ENCODE results near the gene RBM7.

Gene RBM7

GRCh38 chr11:114379394-114380069, 20.9 kb upstream of the RBM7 start:
- Histone ChIP-seq H3K79me2 (no peaks in the 10 kb centered on the region), H3K9ac (no peak overlapping the region), H2AFZ (no peak overlapping the region), H3K27me3 (ENCODE audit: control insufficient read depth, insufficient read depth, low read length) (no peaks in the 10 kb centered on the region), H3K27ac (no peak overlapping the region), H3K9me3 (ENCODE audit: control insufficient read depth, low read length) (no peaks in the 10 kb centered on the region), H3K4me3 (ENCODE audit: low read depth, low read length) (no peak overlapping the region), H3K36me3 (ENCODE audit: control insufficient read depth, insufficient read depth, low read length) (no peaks in the 10 kb centered on the region), H3K4me1 (no peaks in the 10 kb centered on the region), H3K4me2 (ENCODE audit: low read length) (no peak overlapping the region)
- TF ChIP-seq, protein P1, sequence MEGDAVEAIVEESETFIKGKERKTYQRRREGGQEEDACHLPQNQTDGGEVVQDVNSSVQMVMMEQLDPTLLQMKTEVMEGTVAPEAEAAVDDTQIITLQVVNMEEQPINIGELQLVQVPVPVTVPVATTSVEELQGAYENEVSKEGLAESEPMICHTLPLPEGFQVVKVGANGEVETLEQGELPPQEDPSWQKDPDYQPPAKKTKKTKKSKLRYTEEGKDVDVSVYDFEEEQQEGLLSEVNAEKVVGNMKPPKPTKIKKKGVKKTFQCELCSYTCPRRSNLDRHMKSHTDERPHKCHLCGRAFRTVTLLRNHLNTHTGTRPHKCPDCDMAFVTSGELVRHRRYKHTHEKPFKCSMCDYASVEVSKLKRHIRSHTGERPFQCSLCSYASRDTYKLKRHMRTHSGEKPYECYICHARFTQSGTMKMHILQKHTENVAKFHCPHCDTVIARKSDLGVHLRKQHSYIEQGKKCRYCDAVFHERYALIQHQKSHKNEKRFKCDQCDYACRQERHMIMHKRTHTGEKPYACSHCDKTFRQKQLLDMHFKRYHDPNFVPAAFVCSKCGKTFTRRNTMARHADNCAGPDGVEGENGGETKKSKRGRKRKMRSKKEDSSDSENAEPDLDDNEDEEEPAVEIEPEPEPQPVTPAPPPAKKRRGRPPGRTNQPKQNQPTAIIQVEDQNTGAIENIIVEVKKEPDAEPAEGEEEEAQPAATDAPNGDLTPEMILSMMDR (IDR thresholded peaks at IDR 0.05) = no peak

DNA sequence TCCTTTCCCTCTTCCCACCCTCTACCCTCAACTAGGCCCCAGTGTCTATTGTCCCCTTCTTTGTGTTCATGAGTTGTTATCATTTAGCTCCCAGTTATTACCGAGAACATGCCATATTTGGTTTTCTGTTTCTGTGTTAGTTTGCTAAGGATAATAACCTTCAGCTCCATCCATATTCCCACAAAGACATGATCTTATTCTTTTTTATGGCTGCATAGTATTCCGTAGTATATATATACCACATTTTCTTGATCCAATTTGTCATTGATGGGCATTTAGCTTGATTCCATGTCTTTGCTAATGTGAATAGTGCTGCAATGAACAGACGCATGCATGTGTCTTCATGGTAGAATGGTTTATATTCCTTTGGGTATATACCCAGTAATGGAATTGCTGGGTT, 18.0 kb upstream of the RBM7 start:
- H3K79me2 ChIP-seq = no peaks in the 10 kb centered on the region
- no peaks in the 10 kb centered on the region for H3K36me3 ChIP-seq (ENCODE audit: control insufficient read depth, insufficient read depth, low read length)
- H3K9me3 ChIP-seq (ENCODE audit: control insufficient read depth, low read length) = no peaks in the 10 kb centered on the region
- TF ChIP-seq, protein P1 (IDR thresholded peaks at IDR 0.05) = no peak
- no peak overlapping the region for H3K4me2 ChIP-seq (ENCODE audit: low read length)
- no peak overlapping the region for H3K27ac ChIP-seq
- no peak overlapping the region for H2AFZ ChIP-seq
- H3K27me3 ChIP-seq (ENCODE audit: control insufficient read depth, insufficient read depth, low read length) = no peaks in the 10 kb centered on the region
- H3K4me3 ChIP-seq (ENCODE audit: low read depth, low read length) = no peak overlapping the region
- H3K4me1 ChIP-seq = no peaks in the 10 kb centered on the region
- no peak overlapping the region for H3K9ac ChIP-seq

DNA sequence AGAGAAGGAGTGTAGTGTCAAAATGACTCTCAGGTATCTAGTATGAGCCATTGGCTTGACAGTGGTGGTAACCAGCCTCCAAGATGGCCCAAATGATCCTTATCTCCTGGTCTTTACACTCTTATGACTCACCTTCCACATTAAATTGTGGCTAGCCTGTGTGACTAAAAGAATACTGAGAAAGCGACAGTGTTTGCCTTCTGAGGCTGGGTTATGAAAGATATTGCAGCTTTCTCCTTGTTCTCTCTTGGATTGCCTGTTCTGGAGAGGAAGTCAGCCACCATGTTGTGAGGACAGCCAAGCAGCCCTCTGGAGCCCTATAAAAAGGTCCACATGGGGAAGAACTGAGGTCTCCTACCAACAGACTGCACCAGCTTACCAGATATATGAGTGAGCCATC, 16.0 kb upstream of the RBM7 start:
- no peaks in the 10 kb centered on the region for H3K79me2 ChIP-seq
- H3K27ac ChIP-seq = no peak overlapping the region
- no peak overlapping the region for H3K4me3 ChIP-seq (ENCODE audit: low read depth, low read length)
- TF ChIP-seq, protein P1 (IDR thresholded peaks at IDR 0.05) = no peak
- no peaks in the 10 kb centered on the region for H3K4me1 ChIP-seq
- H2AFZ ChIP-seq = no peak overlapping the region
- no peak overlapping the region for H3K9ac ChIP-seq
- no peak overlapping the region for H3K4me2 ChIP-seq (ENCODE audit: low read length)
- H3K9me3 ChIP-seq (ENCODE audit: control insufficient read depth, low read length) = no peaks in the 10 kb centered on the region
- no peaks in the 10 kb centered on the region for H3K27me3 ChIP-seq (ENCODE audit: control insufficient read depth, insufficient read depth, low read length)
- no peaks in the 10 kb centered on the region for H3K36me3 ChIP-seq (ENCODE audit: control insufficient read depth, insufficient read depth, low read length)

DNA sequence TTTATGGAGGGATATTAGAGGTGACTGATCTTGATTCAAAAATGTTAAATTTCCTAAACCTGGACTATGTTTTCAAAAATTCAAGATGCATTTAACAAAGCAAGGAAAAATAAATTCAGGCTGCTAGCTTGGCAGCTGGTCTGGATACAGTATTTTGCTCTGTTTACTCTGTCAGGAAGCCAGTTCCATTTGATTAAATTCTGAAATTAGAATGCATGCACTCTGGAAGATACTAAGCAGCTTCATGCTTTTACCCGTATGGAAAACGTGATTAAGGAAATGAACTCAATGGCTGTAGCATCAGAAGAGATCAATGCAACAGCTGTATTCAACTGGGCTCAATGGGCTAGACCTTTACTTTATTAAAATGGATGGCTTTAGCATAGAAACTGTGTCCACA, 14.3 kb upstream of the RBM7 start:
- Histone ChIP-seq H3K4me3 (ENCODE audit: low read depth, low read length) (no peak overlapping the region), H3K4me2 (ENCODE audit: low read length) (no peak overlapping the region), H3K9me3 (ENCODE audit: control insufficient read depth, low read length) (no peaks in the 10 kb centered on the region), H3K27ac (no peak overlapping the region), H3K4me1 (no peaks in the 10 kb centered on the region), H3K9ac (no peak overlapping the region), H2AFZ (no peak overlapping the region), H3K79me2 (no peaks in the 10 kb centered on the region), H3K36me3 (ENCODE audit: control insufficient read depth, insufficient read depth, low read length) (no peaks in the 10 kb centered on the region), H3K27me3 (ENCODE audit: control insufficient read depth, insufficient read depth, low read length) (no peaks in the 10 kb centered on the region)
- TF ChIP-seq, protein P1 (IDR thresholded peaks at IDR 0.05) = no peak

DNA sequence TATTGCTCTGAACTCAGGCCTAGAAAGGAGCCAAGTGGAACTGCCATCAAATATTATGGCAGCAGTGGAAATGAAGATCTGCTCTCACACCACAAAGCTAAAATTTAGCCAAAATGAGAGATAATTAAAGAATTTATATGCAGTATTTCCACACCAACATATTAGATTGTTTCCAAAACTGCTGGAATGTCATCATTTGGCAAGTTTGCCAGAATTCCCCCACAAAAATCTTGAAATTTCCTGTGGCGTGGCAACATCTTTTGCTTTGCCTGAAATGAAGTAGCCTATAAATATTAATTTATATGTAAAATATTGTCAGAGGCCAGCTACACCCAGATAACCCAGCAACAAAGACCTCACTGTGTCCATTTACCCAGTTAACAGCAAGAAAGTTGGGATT, 13.9 kb upstream of the RBM7 start:
- TF ChIP-seq, protein P1 (IDR thresholded peaks at IDR 0.05) = no peak
- Histone ChIP-seq H3K27me3 (ENCODE audit: control insufficient read depth, insufficient read depth, low read length) (no peaks in the 10 kb centered on the region), H3K4me3 (ENCODE audit: low read depth, low read length) (no peak overlapping the region), H3K9me3 (ENCODE audit: control insufficient read depth, low read length) (no peaks in the 10 kb centered on the region), H3K4me1 (no peaks in the 10 kb centered on the region), H2AFZ (no peak overlapping the region), H3K27ac (no peak overlapping the region), H3K36me3 (ENCODE audit: control insufficient read depth, insufficient read depth, low read length) (no peaks in the 10 kb centered on the region), H3K9ac (no peak overlapping the region), H3K4me2 (ENCODE audit: low read length) (no peak overlapping the region), H3K79me2 (no peaks in the 10 kb centered on the region)

Measured in parathyroid adenoma (tissue), 2 donors.